Hepatocyte (in vitro differentiated cells): ENCODE data around the gene DNAJA3. TPM values are rescaled to one million over a fixed set of nuclear protein-coding genes. Genes with fewer than 3 reads are reported as not detected.
A peak's percentile ranks its signal among the peaks of the same experiment; 100 is the strongest.

ENCODE experiments used
- DNase-seq: peaks from one replicate; pipeline ENCODE4 v3.0.0-alpha.2; 2016; ENCODE audit warnings: low spot score
- H2AFZ ChIP-seq: fragments of 200-600 bp; sonication (generic); 2 replicates; pipeline ENCODE4 v1.6.0; 2016; ENCODE audit warnings: antibody characterized with exemption, mild to moderate bottlenecking
- H3K27ac ChIP-seq: fragments of 200-600 bp; sonication (generic); 2 replicates; pipeline ENCODE4 v1.5.1; 2016; ENCODE audit warnings: mild to moderate bottlenecking
- H3K27me3 ChIP-seq: fragments of 200-600 bp; sonication (generic); 2 replicates; pipeline ENCODE4 v1.6.1; 2016
- H3K36me3 ChIP-seq: fragments of 200-600 bp; sonication (generic); replicated peaks from 2 replicates; pipeline ENCODE4 v1.5.1; 2016; ENCODE audit warnings: low read depth; ENCODE audit not compliant: insufficient read depth
- H3K4me1 ChIP-seq: fragments of 200-600 bp; sonication (generic); 2 replicates; pipeline ENCODE4 v1.5.1; 2016; ENCODE audit warnings: mild to moderate bottlenecking, moderate library complexity; ENCODE audit not compliant: insufficient read depth
- H3K4me2 ChIP-seq: fragments of 200-600 bp; sonication (generic); 2 replicates; pipeline ENCODE4 v1.6.0; 2016
- H3K4me3 ChIP-seq: fragments of 200-600 bp; sonication (generic); 2 replicates; pipeline ENCODE4 v1.5.1; 2016; ENCODE audit warnings: mild to moderate bottlenecking
- H3K79me2 ChIP-seq: fragments of 200-600 bp; sonication (generic); 2 replicates; pipeline ENCODE4 v1.6.0; 2017; ENCODE audit warnings: mild to moderate bottlenecking
- H3K9me2 ChIP-seq: fragments of 200-600 bp; sonication (generic); replicated peaks from 2 replicates; pipeline ENCODE4 v1.6.0; 2017; ENCODE audit warnings: mild to moderate bottlenecking; ENCODE audit not compliant: insufficient read depth
- H3K9me3 ChIP-seq: fragments of 200-600 bp; sonication (generic); 2 replicates; pipeline ENCODE4 v1.5.1; 2016; ENCODE audit warnings: low read depth, mild to moderate bottlenecking
- H4K20me1 ChIP-seq: fragments of 200-600 bp; sonication (generic); 2 replicates; pipeline ENCODE4 v1.6.0; 2016; ENCODE audit warnings: mild to moderate bottlenecking; ENCODE audit not compliant: insufficient read depth, poor library complexity, severe bottlenecking
- EZH2 ChIP-seq: fragments of 200-600 bp; sonication (generic); IDR thresholded peaks from 2 replicates; pipeline ENCODE4 v1.6.1; 2016; ENCODE audit warnings: antibody characterized with exemption, mild to moderate bottlenecking, borderline replicate concordance
- EZH2phosphoT487 ChIP-seq: fragments of 200-600 bp; sonication (generic); IDR thresholded peaks from one replicate; pipeline ENCODE4 v1.6.1; 2018; ENCODE audit warnings: antibody characterized with exemption, mild to moderate bottlenecking, low read depth, moderate library complexity; ENCODE audit not compliant: unreplicated experiment, severe bottlenecking
- WGBS: methylation state at CpG from one replicate; pipeline ENCODE4 v1.1.6; 2016; ENCODE audit warnings: low lambda C conversion rate; ENCODE audit errors: missing lambda C conversion rate; 5-methylcytosine and 5-hydroxymethylcytosine counted together
- polyA plus RNA-seq: library from polyadenylated mRNA; unstranded; fragments of >200 nt; fragmentation: Nextera tagmentation; extraction: Ambion mirVana; gene quantifications from 2 replicates; pipeline ENCODE4 v1.2.1, GENCODE V29; 2016
- total RNA-seq: library from RNA; depleted of rRNA; stranded (reverse); fragments of >200 nt; gene quantifications from 2 replicates; pipeline ENCODE4 v1.2.3, GENCODE V29; 2014
- TF ChIP-seq, protein P1 (sequence below): fragments of 200-600 bp; sonication (generic); IDR thresholded peaks from 2 replicates; pipeline ENCODE4 v1.5.1; 2016; ENCODE audit warnings: antibody characterized with exemption, mild to moderate bottlenecking; ENCODE audit not compliant: poor library complexity

The DNAJA3 gene
- total and polyA plus RNA-seq, 2 experiments from 2014 or later, result 58.8 to 59.2 TPM

DNA sequence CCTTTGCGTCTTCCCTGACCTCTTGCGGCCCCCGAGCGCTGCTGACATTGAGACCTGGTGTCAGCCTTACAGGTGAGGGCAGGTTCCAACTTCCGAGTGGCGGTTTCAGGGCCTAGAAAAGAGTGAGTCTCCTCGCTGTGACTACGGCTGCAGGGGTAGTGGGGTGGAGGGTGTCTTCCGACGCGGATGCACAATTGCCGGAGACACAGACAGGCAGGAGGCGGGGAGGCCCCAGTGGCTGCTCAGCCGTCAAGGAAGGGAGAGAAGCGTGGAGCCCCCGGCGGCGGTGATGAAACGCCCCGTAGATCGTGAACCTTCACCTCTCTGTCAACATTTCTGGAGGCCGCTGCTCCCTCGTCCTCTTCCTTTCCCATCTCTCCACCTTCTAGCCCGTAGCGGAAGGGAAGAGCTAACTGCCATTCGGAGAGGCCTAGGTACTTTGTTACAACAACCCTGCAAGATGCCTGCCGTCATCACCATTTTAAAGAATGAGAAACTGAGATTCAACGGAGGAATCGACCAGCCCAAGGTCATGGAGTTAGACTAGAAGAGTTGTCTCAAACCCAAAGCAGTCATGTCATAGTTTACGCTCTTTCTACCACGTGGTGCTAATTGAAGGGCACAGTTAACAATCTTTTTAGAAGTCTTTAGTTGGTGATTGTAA lies 485 bp downstream of the DNAJA3 start:
- Histone ChIP-seq H3K27me3 (no peaks in the 10 kb centered on the region), H3K9me2 (no peaks in the 10 kb centered on the region), H3K36me3 (no peaks in the 10 kb centered on the region), H3K4me3 (peak overlapping the region; percentile 74), H3K79me2 (peaks cover 54% of the 10 kb centered on the region), H3K4me1 (peaks cover 14% of the 10 kb centered on the region), H2AFZ (peak overlapping the region; percentile 44), H3K4me2 (peak overlapping the region; percentile 93), H4K20me1 (no peaks in the 10 kb centered on the region), H3K27ac (peak overlapping the region; percentile 99), H3K9me3 (no peaks in the 10 kb centered on the region)
- TF ChIP-seq EZH2phosphoT487, result no peak
- TF ChIP-seq, protein P1, sequence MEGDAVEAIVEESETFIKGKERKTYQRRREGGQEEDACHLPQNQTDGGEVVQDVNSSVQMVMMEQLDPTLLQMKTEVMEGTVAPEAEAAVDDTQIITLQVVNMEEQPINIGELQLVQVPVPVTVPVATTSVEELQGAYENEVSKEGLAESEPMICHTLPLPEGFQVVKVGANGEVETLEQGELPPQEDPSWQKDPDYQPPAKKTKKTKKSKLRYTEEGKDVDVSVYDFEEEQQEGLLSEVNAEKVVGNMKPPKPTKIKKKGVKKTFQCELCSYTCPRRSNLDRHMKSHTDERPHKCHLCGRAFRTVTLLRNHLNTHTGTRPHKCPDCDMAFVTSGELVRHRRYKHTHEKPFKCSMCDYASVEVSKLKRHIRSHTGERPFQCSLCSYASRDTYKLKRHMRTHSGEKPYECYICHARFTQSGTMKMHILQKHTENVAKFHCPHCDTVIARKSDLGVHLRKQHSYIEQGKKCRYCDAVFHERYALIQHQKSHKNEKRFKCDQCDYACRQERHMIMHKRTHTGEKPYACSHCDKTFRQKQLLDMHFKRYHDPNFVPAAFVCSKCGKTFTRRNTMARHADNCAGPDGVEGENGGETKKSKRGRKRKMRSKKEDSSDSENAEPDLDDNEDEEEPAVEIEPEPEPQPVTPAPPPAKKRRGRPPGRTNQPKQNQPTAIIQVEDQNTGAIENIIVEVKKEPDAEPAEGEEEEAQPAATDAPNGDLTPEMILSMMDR, result no peak
- no peak for TF ChIP-seq EZH2
- 4% methylated on average over 26 of the region's 31 CpGs for WGBS
- peak; percentile 67 for DNase-seq

DNA sequence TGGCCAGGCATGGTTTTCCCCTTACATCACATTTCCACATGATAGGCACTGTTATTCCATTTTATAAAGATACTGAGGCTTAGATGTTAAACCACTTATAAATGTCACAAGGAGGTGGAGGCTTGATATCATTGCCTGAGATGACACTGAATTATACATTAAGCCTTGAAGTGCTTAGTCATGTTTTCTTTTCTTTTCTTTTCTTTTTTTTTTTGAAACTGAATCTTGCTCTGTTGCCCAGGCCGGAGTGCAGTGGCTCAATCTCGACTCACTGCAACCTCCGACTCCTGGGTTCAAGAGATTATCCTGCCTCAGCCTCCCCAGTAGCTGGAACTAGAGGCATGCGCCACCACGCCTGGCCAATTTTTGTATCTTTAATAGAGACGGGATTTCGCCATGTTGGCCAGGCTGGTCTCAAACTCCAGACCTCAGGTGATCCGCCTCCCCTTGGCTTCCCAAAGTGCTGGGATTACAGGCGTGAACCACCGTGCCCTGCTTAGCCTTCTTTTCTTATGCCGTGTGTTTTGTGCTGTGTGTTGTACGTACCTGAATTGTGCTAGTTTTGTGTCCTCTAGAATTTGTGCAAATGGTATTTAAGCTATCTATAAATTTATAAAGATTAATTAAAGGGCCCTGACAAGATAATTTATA lies 1.2 kb downstream of the DNAJA3 start:
- Histone ChIP-seq H3K27me3 (no peaks in the 10 kb centered on the region), H3K4me3 (peak overlapping the region; percentile 74), H3K9me2 (no peaks in the 10 kb centered on the region), H2AFZ (no peak overlapping the region), H4K20me1 (no peaks in the 10 kb centered on the region), H3K4me2 (peak overlapping the region; percentile 93), H3K79me2 (peaks cover 57% of the 10 kb centered on the region), H3K9me3 (no peaks in the 10 kb centered on the region), H3K27ac (peak overlapping the region; percentile 99), H3K4me1 (peaks cover 14% of the 10 kb centered on the region), H3K36me3 (no peaks in the 10 kb centered on the region)
- no peak for TF ChIP-seq EZH2
- TF ChIP-seq EZH2phosphoT487, result no peak
- TF ChIP-seq, protein P1, result no peak
- 95% methylated on average over 12 of the region's 12 CpGs for WGBS
- DNase-seq, result no peak

DNA sequence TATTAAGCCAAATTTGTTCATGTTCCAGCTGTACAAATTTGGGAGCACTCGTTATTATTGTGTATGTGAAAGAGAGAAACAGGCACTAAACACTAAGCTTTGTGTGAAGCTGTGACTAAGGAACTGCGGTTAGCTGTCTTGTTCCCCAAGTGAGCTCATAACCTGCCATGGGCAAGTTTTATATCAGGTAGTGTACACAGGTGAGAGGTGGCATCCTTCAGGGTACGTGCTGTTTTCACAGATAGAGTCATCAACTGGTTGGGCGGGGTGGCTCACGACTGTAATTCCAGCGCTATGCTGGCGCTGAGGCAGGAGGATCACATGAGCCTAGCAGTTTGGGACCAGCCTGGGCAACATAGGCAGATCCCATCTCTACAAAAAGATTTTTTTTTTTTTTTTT lies 2.8 kb downstream of the DNAJA3 start:
- Histone ChIP-seq H3K27ac (no peak overlapping the region), H3K9me2 (no peaks in the 10 kb centered on the region), H3K4me1 (peaks cover 14% of the 10 kb centered on the region), H3K27me3 (no peaks in the 10 kb centered on the region), H3K9me3 (no peaks in the 10 kb centered on the region), H4K20me1 (no peaks in the 10 kb centered on the region), H3K4me2 (no peak overlapping the region), H2AFZ (no peak overlapping the region), H3K36me3 (no peaks in the 10 kb centered on the region), H3K4me3 (no peak overlapping the region), H3K79me2 (peaks cover 66% of the 10 kb centered on the region)
- DNase-seq, result no peak
- WGBS, result over 99% methylated on average over 7 of the region's 7 CpGs
- TF ChIP-seq EZH2phosphoT487, result no peak
- TF ChIP-seq, protein P1, result no peak
- no peak for TF ChIP-seq EZH2
